ENCODE data around the gene ADAMTSL4. TPM values are rescaled to one million over a fixed set of nuclear protein-coding genes. Genes with fewer than 3 reads are reported as not detected.

ADAMTSL4 gene
- total RNA-seq, 4 donors from 2014 or later = 54.4 to 132 (median 93.2) TPM

- Histone ChIP-seq H3K4me1 (peaks cover 5 to 78% (median 43%) of the 10 kb centered on the region in 4 donors), H3K4me3 (peak overlapping the region in 2 of 4 donors; percentile 20 to 39), H3K36me3 (peaks cover 0 to 40% (median 0%) of the 10 kb centered on the region in 3 donors), H3K27ac (peak overlapping the region in 3 of 4 donors; percentile 97 to 100 (median 99)), H3K9me3 (no peaks in the 10 kb centered on the region), H3K27me3 (no peaks in the 10 kb centered on the region)
- DNase-seq (ENCODE audit: low spot score in 2 of 2) = no peak
- 75 to 80% methylated on average over 14 to 15 of the region's 15 CpGs for WGBS, 2 donors
- no peak for TF ChIP-seq POLR2A (IDR thresholded peaks at IDR 0.05)
- no peak for TF ChIP-seq CTCF (IDR thresholded peaks at IDR 0.05)
- no peak for TF ChIP-seq EP300 (IDR thresholded peaks at IDR 0.05)
Observed at GRCh38 chr1:150558303-150558704, 9.1 kb downstream of the ADAMTSL4 start.

GRCh38 chr1:150558761-150559655 is 9.8 kb downstream of the ADAMTSL4 start:
- Histone ChIP-seq H3K9me3 (no peaks in the 10 kb centered on the region), H3K4me1 (peaks cover 11 to 78% (median 45%) of the 10 kb centered on the region in 4 donors)

GRCh38 chr1:150559656-150560010 is 10.4 kb downstream of the ADAMTSL4 start:
- WGBS, 2 donors = 33 to 61% methylated on average over 4 to 10 of the region's 10 CpGs
- H3K36me3 ChIP-seq = peaks cover 0 to 32% (median 0%) of the 10 kb centered on the region in 3 donors

More at GRCh38 chr1:150558761-150559655, 9.8 kb downstream of the ADAMTSL4 start:
- WGBS, 2 donors = 67 to 79% methylated on average over 23 to 28 of the region's 28 CpGs
- Histone ChIP-seq H3K36me3 (peaks cover 0 to 38% (median 0%) of the 10 kb centered on the region in 3 donors), H3K27me3 (no peaks in the 10 kb centered on the region), H3K27ac (peak overlapping the region; percentile 97 to 100 (median 99)), H3K4me3 (peak overlapping the region in 2 of 4 donors; percentile 20 to 39)
- TF ChIP-seq POLR2A (IDR thresholded peaks at IDR 0.05) (no peak), EP300 (IDR thresholded peaks at IDR 0.05) (peak in 1 of 2 donors; percentile 42), CTCF (IDR thresholded peaks at IDR 0.05) (no peak)
- peak in 1 of 2 donors; percentile 35 for DNase-seq (ENCODE audit: low spot score in 2 of 2)

GRCh38 chr1:150560011-150560438 is 10.8 kb downstream of the ADAMTSL4 start:
- H3K4me3 ChIP-seq = peak overlapping the region; percentile 41 to 57 (median 52)
- no peaks in the 10 kb centered on the region for H3K27me3 ChIP-seq
- H3K4me1 ChIP-seq = peaks cover 11 to 85% (median 55%) of the 10 kb centered on the region in 4 donors
- 33 to 44% methylated on average over 3 to 9 of the region's 9 CpGs for WGBS, 2 donors
- H3K27ac ChIP-seq = peak overlapping the region; percentile 97 to 100 (median 99)
- H3K9me3 ChIP-seq = no peaks in the 10 kb centered on the region
- TF ChIP-seq EP300 (IDR thresholded peaks at IDR 0.05) (peak in 1 of 2 donors; percentile 48), CTCF (IDR thresholded peaks at IDR 0.05) (peak; percentile 94 to 95 (median 94)), POLR2A (IDR thresholded peaks at IDR 0.05) (no peak)
- peak; percentile 69 to 85 for DNase-seq (ENCODE audit: low spot score in 2 of 2)
- H3K36me3 ChIP-seq = peaks cover 0 to 30% (median 0%) of the 10 kb centered on the region in 3 donors

More at GRCh38 chr1:150559656-150560010, 10.4 kb downstream of the ADAMTSL4 start:
- DNase-seq (ENCODE audit: low spot score in 2 of 2) = no peak
- Histone ChIP-seq H3K4me1 (peaks cover 11 to 81% (median 51%) of the 10 kb centered on the region in 4 donors), H3K9me3 (no peaks in the 10 kb centered on the region), H3K27me3 (no peaks in the 10 kb centered on the region), H3K4me3 (peak overlapping the region in 3 of 4 donors; percentile 50 to 57 (median 55)), H3K27ac (peak overlapping the region; percentile 97 to 100 (median 99))
- TF ChIP-seq POLR2A (IDR thresholded peaks at IDR 0.05) = no peak
- TF ChIP-seq CTCF (IDR thresholded peaks at IDR 0.05) = no peak
- TF ChIP-seq EP300 (IDR thresholded peaks at IDR 0.05) = no peak

All from tibial nerve (tissue), 4 donors.